GM12874 (cell line): ENCODE data around the gene LRMDA.

Experiments used
- CTCF ChIP-seq: IDR thresholded peaks from 2 replicates; pipeline ENCODE4 v1.5.1; 2011; ENCODE audit warnings: low read depth, mild to moderate bottlenecking, control low read depth, low read length, moderate library complexity; ENCODE audit not compliant: insufficient read depth

Gene LRMDA

GRCh38 chr10:75755528-75755927 lies 324.1 kb downstream of the LRMDA start:
- no peak for TF ChIP-seq CTCF

GRCh38 chr10:75761289-75761688 lies 329.9 kb downstream of the LRMDA start:
- TF ChIP-seq CTCF = no peak

GRCh38 chr10:75762431-75762802 lies 331.0 kb downstream of the LRMDA start:
- TF ChIP-seq CTCF = no peak

- no peak for TF ChIP-seq CTCF
These were observed 332.2 kb downstream of the LRMDA start for GRCh38 chr10:75763652-75764051.

GRCh38 chr10:75764974-75765788 lies 333.8 kb downstream of the LRMDA start:
- TF ChIP-seq CTCF = no peak

- no peak for TF ChIP-seq CTCF
These were observed 334.3 kb downstream of the LRMDA start for GRCh38 chr10:75765789-75766096.

GRCh38 chr10:75766106-75766505 lies 334.7 kb downstream of the LRMDA start:
- TF ChIP-seq CTCF = no peak

- TF ChIP-seq CTCF = no peak
These were observed 339.2 kb downstream of the LRMDA start for GRCh38 chr10:75770626-75771081.
